GM12891 (cell line): ENCODE measurements around the gene GAB1.
A peak's percentile ranks its signal among the peaks of the same experiment; 100 is the strongest.

Experiments
- POLR2A ChIP-seq: IDR thresholded peaks from 2 replicates; pipeline ENCODE4 v1.6.1; 2011; ENCODE audit warnings: low read depth, low read length, control low read depth
- POLR2AphosphoS5 ChIP-seq: IDR thresholded peaks from 2 replicates; pipeline ENCODE4 v1.6.1; 2011; ENCODE audit warnings: low read depth, low read length, control low read depth
- POU2F2 ChIP-seq: IDR thresholded peaks from 2 replicates; pipeline ENCODE4 v1.6.1; 2011; ENCODE audit warnings: low read depth, mild to moderate bottlenecking, control low read depth, low read length, moderate library complexity
- SPI1 ChIP-seq: IDR thresholded peaks from 2 replicates; pipeline ENCODE4 v1.6.1; 2011; ENCODE audit warnings: low read depth, low read length, control low read depth
- TAF1 ChIP-seq: IDR thresholded peaks from 2 replicates; pipeline ENCODE4 v1.6.1; 2011; ENCODE audit warnings: low read depth, low read length, control low read depth

- TF ChIP-seq POLR2A (no peak), POLR2AphosphoS5 (no peak), TAF1 (no peak), POU2F2 (peak; percentile 70), SPI1 (no peak)
Observed at GRCh38 chr4:143372093-143372915, 35.6 kb downstream of the GAB1 start.
